Mammary epithelial cell (primary cell): Measurements from ENCODE around the gene VPS36.

ENCODE experiments used
- EZH2 ChIP-seq: IDR thresholded peaks from 2 replicates; pipeline ENCODE4 v1.6.1; 2012; ENCODE audit warnings: low read length, inconsistent platforms, borderline replicate concordance
- TF ChIP-seq, protein P1 (sequence below), 2 donors: IDR thresholded peaks in 1 of 2; conservative IDR thresholded peaks in 1 of 2; 2 replicates each; pipeline ENCODE4 v1.5.1; 2011 to 2012; ENCODE audit warnings: inconsistent platforms in 2 of 2, low read length in 2 of 2, mild to moderate bottlenecking in 2 of 2, control low read depth in 1 of 2, low read depth in 1 of 2; ENCODE audit not compliant: insufficient read depth in 1 of 2; ENCODE audit errors: extremely low read depth in 1 of 2

DNA sequence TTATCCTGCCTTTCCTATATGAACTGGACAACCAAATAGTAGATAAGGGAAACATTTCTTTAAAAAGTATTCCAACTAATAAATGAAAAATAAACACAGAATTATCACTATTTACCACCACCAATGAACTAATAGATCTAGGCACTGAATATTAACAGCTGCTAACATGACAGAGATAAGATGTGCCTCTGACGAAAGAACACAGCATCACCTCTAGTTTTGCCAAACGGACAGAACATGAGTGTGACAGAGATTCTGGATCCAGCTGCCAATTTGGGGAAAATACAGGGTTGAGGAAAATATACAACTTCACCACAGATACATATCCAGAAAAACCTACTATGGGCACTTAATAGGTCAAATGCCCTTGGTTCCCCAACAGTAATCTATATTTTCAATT is 18.0 kb downstream of the VPS36 start:
- TF ChIP-seq, protein P1, sequence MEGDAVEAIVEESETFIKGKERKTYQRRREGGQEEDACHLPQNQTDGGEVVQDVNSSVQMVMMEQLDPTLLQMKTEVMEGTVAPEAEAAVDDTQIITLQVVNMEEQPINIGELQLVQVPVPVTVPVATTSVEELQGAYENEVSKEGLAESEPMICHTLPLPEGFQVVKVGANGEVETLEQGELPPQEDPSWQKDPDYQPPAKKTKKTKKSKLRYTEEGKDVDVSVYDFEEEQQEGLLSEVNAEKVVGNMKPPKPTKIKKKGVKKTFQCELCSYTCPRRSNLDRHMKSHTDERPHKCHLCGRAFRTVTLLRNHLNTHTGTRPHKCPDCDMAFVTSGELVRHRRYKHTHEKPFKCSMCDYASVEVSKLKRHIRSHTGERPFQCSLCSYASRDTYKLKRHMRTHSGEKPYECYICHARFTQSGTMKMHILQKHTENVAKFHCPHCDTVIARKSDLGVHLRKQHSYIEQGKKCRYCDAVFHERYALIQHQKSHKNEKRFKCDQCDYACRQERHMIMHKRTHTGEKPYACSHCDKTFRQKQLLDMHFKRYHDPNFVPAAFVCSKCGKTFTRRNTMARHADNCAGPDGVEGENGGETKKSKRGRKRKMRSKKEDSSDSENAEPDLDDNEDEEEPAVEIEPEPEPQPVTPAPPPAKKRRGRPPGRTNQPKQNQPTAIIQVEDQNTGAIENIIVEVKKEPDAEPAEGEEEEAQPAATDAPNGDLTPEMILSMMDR (conservative IDR thresholded peaks at IDR 0.05 in 1 of 2, IDR thresholded peaks at IDR 0.05 in 1 of 2; ENCODE audit: extremely low read depth in 1 of 2, insufficient read depth in 1 of 2, low read depth in 1 of 2, low read length in 2 of 2): no peak
- TF ChIP-seq EZH2: no peak
